Chondrocyte (in vitro differentiated cells): ENCODE results near the gene LYPD6. TPM values are rescaled to one million over a fixed set of nuclear protein-coding genes. Genes with fewer than 3 reads are reported as not detected.

Source experiments
- DNase-seq: peaks from one replicate; pipeline ENCODE4 v3.0.0; 2021; ENCODE audit warnings: mixed read lengths, low spot score
- H3K27ac Mint-ChIP-seq: one replicate; pipeline ENCODE4 v1.8.0; 2021; ENCODE audit warnings: mild to moderate bottlenecking, moderate library complexity, mixed read lengths; ENCODE audit not compliant: unreplicated experiment
- H3K27me3 Mint-ChIP-seq: 2 replicates; pipeline ENCODE4 v1.8.0; 2021; ENCODE audit warnings: low read depth, mixed read lengths
- H3K36me3 Mint-ChIP-seq: 2 replicates; pipeline ENCODE4 v1.8.0; 2021; ENCODE audit warnings: low read depth, mixed read lengths
- H3K4me1 Mint-ChIP-seq: 2 replicates; pipeline ENCODE4 v1.8.0; 2021; ENCODE audit warnings: low read depth, mild to moderate bottlenecking, mixed read lengths
- H3K4me3 Mint-ChIP-seq: one replicate; pipeline ENCODE4 v1.8.0; 2021; ENCODE audit warnings: mild to moderate bottlenecking, moderate library complexity, mixed read lengths; ENCODE audit not compliant: unreplicated experiment
- H3K9me3 Mint-ChIP-seq: 2 replicates; pipeline ENCODE4 v1.8.0; 2021; ENCODE audit warnings: low read depth, mixed read lengths
- CTCF ChIP-seq: fragments of 200-600 bp; sonication (generic); IDR thresholded peaks from 2 replicates; pipeline ENCODE4 v1.5.0; 2021; ENCODE audit warnings: antibody characterized with exemption, mild to moderate bottlenecking, moderate library complexity
- total RNA-seq: library from RNA; stranded (reverse); gene quantifications from 3 replicates; pipeline ENCODE4 v1.2.1, GENCODE V29; 2021

LYPD6 gene
- total RNA-seq, 1 donor from 2014 or later: 0.57 TPM

GRCh38 chr2:149413487-149413886 is 83.1 kb downstream of the LYPD6 start:
- Mint-ChIP-seq H3K27me3 (no peaks in the 10 kb centered on the region), H3K4me1 (no peaks in the 10 kb centered on the region), H3K27ac (no peak overlapping the region), H3K36me3 (no peaks in the 10 kb centered on the region), H3K4me3 (no peak overlapping the region), H3K9me3 (no peaks in the 10 kb centered on the region)
- TF ChIP-seq CTCF: no peak
- no peak for DNase-seq

- DNase-seq: no peak
- no peak overlapping the region for H3K4me3 Mint-ChIP-seq
- H3K4me1 Mint-ChIP-seq: no peaks in the 10 kb centered on the region
- H3K27me3 Mint-ChIP-seq: no peaks in the 10 kb centered on the region
- no peaks in the 10 kb centered on the region for H3K36me3 Mint-ChIP-seq
- no peaks in the 10 kb centered on the region for H3K9me3 Mint-ChIP-seq
- no peak for TF ChIP-seq CTCF
- no peak overlapping the region for H3K27ac Mint-ChIP-seq
Measured at GRCh38 chr2:149415086-149415485, 84.7 kb downstream of the LYPD6 start.

- peaks cover 9% of the 10 kb centered on the region for H3K4me1 Mint-ChIP-seq
- no peaks in the 10 kb centered on the region for H3K27me3 Mint-ChIP-seq
Measured at GRCh38 chr2:149418065-149418464, 87.7 kb downstream of the LYPD6 start.

GRCh38 chr2:149420053-149420963 is 89.9 kb downstream of the LYPD6 start:
- Mint-ChIP-seq H3K27me3 (no peaks in the 10 kb centered on the region), H3K4me1 (peaks cover 9% of the 10 kb centered on the region), H3K9me3 (no peaks in the 10 kb centered on the region), H3K36me3 (no peaks in the 10 kb centered on the region), H3K27ac (no peak overlapping the region), H3K4me3 (no peak overlapping the region)
- DNase-seq: no peak
- no peak for TF ChIP-seq CTCF

More at GRCh38 chr2:149418065-149418464, 87.7 kb downstream of the LYPD6 start:
- H3K9me3 Mint-ChIP-seq: no peaks in the 10 kb centered on the region
- DNase-seq: no peak
- H3K27ac Mint-ChIP-seq: no peak overlapping the region
- no peak overlapping the region for H3K4me3 Mint-ChIP-seq
- TF ChIP-seq CTCF: no peak
- no peaks in the 10 kb centered on the region for H3K36me3 Mint-ChIP-seq

- Mint-ChIP-seq H3K27me3 (no peaks in the 10 kb centered on the region), H3K27ac (no peak overlapping the region), H3K36me3 (no peaks in the 10 kb centered on the region), H3K4me3 (no peak overlapping the region), H3K9me3 (no peaks in the 10 kb centered on the region), H3K4me1 (peaks cover 15% of the 10 kb centered on the region)
- DNase-seq: no peak
- no peak for TF ChIP-seq CTCF
Measured at GRCh38 chr2:149421791-149422190, 91.4 kb downstream of the LYPD6 start.
